KOPT-K1 (cell line): Measurements from ENCODE around the gene TLK1.

ENCODE experiments used
- H3K27ac ChIP-seq: fragments of 200-600 bp; sonication (generic); 2 replicates; pipeline ENCODE4 v1.5.1; 2016; ENCODE audit warnings: antibody characterized with exemption, mild to moderate bottlenecking, low read depth, low read length; ENCODE audit not compliant: poor library complexity, severe bottlenecking
- H3K36me3 ChIP-seq: fragments of 200-600 bp; sonication (generic); 2 replicates; pipeline ENCODE4 v1.5.1; 2017; ENCODE audit warnings: antibody characterized with exemption, mild to moderate bottlenecking, low read length, moderate library complexity; ENCODE audit not compliant: insufficient read depth
- H3K9me3 ChIP-seq: fragments of 200-600 bp; sonication (generic); 2 replicates; pipeline ENCODE4 v1.5.1; 2017; ENCODE audit warnings: antibody characterized with exemption, low read length, mild to moderate bottlenecking; ENCODE audit not compliant: insufficient read depth, poor library complexity, severe bottlenecking

The TLK1 gene

DNA sequence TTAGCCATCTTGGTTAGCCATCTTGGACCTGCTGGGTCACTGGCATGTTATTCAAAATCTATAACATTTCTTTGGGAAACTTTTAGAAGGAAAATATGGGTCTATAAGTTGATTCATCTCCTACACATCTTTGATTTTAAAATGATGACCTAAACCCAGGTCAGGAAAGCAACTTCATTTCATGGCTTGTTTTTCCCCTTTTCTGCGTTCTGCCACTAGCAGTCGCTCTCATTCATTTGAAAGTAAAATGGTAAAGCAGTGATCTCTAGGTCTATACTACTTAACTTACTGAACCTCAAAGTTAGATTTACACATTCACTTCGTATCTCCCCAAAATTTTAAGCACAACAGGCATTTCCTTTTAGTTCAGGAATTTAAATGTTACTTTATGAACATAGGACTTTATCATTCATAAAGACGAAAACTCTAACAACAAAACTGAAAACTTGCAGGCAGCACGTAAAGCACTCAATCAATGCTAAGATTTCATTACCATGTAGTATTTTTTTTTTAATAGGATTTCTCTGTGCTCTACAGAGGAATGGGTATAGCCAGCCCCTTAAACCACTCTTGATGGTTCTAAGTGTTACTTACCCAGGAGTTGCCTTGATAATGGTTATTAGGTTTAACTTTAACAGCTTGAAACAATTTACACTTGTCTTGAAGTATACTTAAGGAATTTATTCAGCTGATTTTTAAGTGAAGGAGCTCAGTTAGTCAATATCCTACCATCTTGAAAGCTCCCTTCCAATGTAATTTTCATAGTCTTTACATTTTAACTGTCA, 169.1 kb downstream of the TLK1 start:
- H3K36me3 ChIP-seq, result peaks cover 87% of the 10 kb centered on the region
- H3K27ac ChIP-seq, result no peak overlapping the region
- H3K9me3 ChIP-seq, result no peaks in the 10 kb centered on the region

- H3K27ac ChIP-seq, result no peak overlapping the region
- peaks cover 44% of the 10 kb centered on the region for H3K36me3 ChIP-seq
- no peaks in the 10 kb centered on the region for H3K9me3 ChIP-seq
Observed at GRCh38 chr2:170986566-170987258, 174.0 kb downstream of the TLK1 start.

DNA sequence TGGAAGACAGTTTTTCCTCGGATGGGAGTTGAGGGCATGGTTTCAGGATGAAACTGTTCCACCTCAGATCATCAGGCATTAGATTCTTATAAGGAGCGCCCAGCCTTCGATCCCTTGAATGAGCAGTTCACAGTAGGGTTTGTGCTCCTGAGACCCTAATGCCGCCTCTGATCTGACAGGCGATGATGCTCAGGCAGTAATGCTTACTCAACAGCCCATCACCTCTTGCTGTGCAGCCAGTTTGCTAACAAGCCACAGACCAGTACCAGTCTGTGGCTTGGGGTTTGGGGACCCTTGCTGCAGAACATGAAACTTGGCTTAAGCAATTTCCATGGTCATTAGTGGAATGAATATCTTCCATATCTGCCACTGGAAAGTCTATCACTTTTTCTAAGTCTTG, 175.3 kb downstream of the TLK1 start:
- peaks cover 31% of the 10 kb centered on the region for H3K36me3 ChIP-seq
- no peak overlapping the region for H3K27ac ChIP-seq
- no peaks in the 10 kb centered on the region for H3K9me3 ChIP-seq

DNA sequence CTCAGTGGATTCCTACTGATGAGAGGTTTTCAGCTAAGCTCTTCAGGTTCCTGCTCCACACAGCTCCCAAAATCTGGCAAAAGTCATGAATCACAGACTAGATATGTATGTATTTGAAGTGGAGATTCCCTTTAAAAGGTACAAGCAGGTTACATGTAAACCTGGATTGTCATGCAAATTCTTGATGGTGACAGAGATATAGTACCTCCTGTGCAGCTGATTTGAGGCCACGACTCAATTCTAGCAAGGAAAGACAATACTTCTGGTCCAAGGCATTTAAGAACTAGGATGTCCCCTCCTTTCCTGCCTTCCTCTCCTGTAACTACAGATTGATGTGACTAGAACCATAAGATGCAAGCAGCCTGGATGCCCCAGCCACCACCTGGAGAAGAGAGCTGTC, 176.6 kb downstream of the TLK1 start:
- Histone ChIP-seq H3K27ac (no peak overlapping the region), H3K36me3 (peaks cover 18% of the 10 kb centered on the region), H3K9me3 (no peaks in the 10 kb centered on the region)

DNA sequence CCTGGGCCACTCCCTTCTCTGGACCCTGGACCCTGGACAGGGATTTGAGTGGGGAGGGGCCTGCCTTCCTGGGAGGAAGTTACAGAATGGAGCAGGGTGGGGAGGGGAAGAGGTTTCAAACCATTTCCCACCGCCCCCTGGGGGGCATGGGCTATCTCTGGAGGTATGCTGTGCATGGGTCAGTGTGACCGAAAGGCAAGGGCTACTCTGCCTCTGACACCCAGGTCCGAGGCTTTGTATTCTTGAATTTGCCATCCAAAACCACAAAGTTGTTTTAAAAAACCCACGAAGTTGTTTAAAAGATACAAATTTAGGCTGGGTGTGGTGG, 184.8 kb downstream of the TLK1 start:
- no peak overlapping the region for H3K27ac ChIP-seq
- no peaks in the 10 kb centered on the region for H3K9me3 ChIP-seq
- no peaks in the 10 kb centered on the region for H3K36me3 ChIP-seq

DNA sequence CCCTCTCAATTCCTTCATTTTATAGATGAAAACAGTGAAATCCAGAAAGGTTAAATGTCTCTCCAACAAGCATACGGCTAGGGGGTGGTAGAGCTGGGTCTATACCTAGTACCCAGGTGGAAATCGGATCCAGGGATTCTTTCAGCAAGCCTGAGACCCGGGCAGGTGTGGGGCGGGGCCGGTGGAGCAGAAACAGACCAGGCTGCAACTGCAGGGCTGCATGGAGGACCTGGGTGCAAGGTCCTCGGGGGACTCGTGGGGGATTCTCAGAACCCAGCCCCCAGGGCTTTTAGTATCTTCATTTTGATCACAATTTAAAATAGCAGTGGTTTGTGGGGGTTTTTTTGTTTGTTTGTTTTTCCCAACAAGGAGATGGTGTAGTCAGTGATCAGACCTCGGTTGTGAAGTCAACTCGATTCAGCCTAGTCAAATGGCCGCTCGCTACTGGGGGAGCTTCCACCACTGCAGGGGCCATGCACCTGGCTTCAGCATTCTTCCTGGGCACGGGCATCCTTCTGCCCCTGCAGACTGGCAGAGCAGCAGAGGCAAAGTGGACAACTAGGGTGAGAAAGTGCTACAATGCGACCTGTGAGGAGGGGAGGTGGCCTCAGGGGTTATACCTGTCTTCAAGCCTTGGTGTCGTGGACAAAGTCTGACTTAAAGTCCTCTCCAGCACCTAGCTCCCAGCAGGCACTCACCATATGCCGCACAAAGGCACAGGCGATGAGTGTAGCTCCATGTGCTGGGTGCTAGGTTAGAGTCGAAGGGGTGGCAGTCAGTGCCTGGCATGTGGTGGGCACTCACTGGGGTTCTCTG, 185.4 kb downstream of the TLK1 start:
- H3K36me3 ChIP-seq, result no peaks in the 10 kb centered on the region
- H3K27ac ChIP-seq, result no peak overlapping the region
- H3K9me3 ChIP-seq, result no peaks in the 10 kb centered on the region

DNA sequence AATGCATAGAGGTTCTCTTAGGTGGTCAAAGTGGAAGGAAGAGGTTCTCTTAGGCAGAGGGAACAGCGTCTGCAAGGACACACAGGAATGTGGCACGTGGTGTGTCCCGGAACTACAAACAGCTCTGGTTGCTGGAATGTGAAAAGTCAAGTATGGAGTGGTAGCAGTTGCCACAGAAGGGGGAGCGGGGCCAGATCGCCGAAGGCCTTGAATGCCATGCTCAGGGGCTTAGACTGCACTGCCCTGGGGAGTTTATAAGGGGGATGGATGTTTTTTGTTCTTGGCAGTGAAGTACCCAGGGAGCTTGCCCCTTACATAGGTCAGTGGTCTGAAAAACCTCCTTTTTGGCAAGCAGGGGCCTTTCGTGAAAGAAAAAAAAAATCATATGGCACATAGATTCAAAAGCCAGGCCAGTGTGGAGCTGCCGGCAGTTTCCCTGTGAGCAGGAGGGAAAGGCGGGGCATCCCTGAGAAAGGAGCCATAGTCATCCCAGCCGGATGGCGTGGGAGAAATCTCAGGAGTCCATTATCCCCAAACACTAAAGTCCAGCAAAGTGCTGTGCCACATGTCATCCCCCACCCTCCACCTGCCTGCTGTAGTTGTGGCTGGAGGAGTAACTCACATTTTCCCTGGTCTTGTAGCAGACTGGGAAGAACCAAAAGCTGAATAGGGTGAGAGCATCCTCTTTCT, 186.2 kb downstream of the TLK1 start:
- Histone ChIP-seq H3K36me3 (no peaks in the 10 kb centered on the region), H3K9me3 (no peaks in the 10 kb centered on the region), H3K27ac (peak overlapping the region; percentile 66)

DNA sequence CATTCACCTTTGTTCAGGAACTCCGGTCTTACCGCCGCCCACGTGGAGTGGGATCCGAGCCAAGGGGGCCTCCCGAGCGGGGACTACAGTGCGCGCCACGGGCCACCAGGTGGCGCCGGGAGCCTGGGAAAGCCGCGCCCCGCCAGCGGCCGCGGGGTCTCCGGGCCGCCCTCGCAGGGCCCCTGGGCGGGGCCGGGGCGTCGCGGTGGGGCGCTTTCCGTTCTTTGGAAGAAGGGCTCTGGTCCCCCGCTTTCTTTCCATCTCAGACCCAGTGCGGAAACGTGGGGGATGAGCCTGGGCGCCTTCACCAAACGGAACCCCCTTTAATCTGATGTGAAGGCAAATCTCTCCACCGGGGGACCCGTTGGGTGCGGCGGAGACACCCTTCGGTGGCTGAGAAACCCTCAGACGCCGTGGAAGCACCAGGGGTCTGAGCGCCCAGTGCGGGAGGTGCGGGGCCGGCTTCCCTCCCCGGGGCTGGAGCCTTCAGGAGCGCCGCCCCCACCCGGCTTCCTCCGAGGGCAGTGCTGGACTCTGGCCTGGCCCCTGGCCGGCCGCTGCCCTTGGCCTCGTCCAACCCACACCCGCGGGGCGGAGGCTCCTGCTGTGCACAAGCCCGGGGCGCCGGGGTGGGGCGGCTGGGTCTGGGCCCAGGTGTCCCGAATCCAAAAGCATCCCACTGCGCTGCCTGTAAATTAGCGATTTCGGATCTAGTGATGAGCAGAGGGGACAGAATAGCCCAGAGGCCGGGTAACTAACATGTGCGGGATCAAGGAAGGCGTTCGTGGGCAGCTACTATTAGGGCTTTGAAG, 187.0 kb downstream of the TLK1 start:
- H3K36me3 ChIP-seq, result peaks cover 5% of the 10 kb centered on the region; the same call in 1 of the 2 replicates
- H3K9me3 ChIP-seq, result no peaks in the 10 kb centered on the region
- H3K27ac ChIP-seq, result peak overlapping the region; percentile 66

- Histone ChIP-seq H3K9me3 (no peaks in the 10 kb centered on the region), H3K27ac (peak overlapping the region; percentile 66), H3K36me3 (peaks cover 11% of the 10 kb centered on the region)
Observed at GRCh38 chr2:170973225-170973491, 187.5 kb downstream of the TLK1 start.

- H3K27ac ChIP-seq, result peak overlapping the region; percentile 66
- H3K36me3 ChIP-seq, result peaks cover 17% of the 10 kb centered on the region
- H3K9me3 ChIP-seq, result no peaks in the 10 kb centered on the region
Observed at GRCh38 chr2:170972296-170973224, 188.1 kb downstream of the TLK1 start.

DNA sequence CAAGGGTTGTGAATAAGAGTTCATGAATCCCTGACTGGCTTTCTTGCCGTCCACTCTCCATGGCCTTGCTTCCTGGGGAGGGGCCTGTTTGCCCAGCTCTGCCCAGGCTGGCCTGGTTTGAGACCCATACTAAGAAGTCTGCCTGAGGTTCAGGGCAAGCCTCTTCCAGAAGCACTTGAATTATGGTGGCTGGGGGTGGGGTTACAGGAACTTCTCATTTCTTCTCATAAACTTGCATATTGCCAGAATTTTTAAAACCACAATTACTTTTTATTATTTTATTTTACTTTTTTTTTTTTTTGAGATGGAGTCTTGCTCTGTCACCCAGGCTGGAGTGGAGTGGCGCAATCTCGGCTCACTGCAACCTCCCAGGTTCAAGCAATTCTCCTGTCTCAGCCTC, 189.6 kb downstream of the TLK1 start:
- Histone ChIP-seq H3K9me3 (no peaks in the 10 kb centered on the region), H3K27ac (no peak overlapping the region), H3K36me3 (peaks cover 32% of the 10 kb centered on the region)

GRCh38 chr2:170969872-170970496, 190.7 kb downstream of the TLK1 start:
- Histone ChIP-seq H3K36me3 (peaks cover 43% of the 10 kb centered on the region), H3K27ac (no peak overlapping the region), H3K9me3 (no peaks in the 10 kb centered on the region)

GRCh38 chr2:170969030-170969429, 191.7 kb downstream of the TLK1 start:
- H3K36me3 ChIP-seq, result peaks cover 52% of the 10 kb centered on the region
- no peak overlapping the region for H3K27ac ChIP-seq
- no peaks in the 10 kb centered on the region for H3K9me3 ChIP-seq
